NCI-H345 treated with DMSO at 0.1 percent for 48 hours (cell line): ENCODE measurements around the gene GALE.
A peak's percentile ranks its signal among the peaks of the same experiment; 100 is the strongest.
"Not testable (repeated sequence)": the region's sequence is repeated elsewhere in the genome, so short reads cannot be mapped to it uniquely, and the experiment has no call there.

Source experiments
- DNase-seq: peaks from one replicate; lab custom pipeline; 2025; ENCODE audit not compliant: unreplicated experiment; lab: John Stamatoyannopoulos, UW

GALE gene

DNA sequence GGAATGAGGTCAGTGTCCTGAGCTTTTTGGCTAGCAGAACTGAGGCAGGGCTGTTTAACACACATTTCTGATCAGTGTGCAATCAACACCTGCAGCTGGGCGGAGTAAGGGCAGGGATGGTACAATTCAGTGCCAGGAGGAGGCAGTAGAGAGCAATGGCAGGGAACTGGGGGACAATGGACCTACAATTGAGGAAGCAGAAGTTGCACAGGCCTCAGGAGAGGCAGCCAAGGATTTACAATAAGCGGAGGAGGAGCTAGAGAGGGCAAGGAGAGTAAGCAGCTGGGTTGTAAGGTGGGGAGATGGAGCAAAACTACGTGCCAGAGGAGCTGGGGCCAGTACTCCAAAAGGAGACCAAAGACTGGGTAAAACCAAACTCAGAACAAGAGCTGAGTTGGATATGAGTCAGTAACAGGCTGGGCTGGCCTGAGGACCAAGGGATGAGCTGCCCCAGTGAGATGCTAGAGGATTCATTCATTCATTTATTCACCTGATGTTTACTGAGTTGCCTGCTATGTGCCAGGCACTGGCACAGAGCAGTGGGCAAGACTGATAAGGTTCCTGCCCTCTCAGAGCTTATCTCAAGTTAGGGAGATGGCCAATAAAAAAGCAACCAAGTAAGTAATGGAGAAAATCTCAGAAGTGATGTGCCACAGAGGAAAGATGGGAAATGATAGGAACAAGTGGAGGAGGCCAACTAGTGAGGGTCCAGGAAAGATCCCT lies 10.4 kb upstream of the GALE start:
- no peak for DNase-seq

DNA sequence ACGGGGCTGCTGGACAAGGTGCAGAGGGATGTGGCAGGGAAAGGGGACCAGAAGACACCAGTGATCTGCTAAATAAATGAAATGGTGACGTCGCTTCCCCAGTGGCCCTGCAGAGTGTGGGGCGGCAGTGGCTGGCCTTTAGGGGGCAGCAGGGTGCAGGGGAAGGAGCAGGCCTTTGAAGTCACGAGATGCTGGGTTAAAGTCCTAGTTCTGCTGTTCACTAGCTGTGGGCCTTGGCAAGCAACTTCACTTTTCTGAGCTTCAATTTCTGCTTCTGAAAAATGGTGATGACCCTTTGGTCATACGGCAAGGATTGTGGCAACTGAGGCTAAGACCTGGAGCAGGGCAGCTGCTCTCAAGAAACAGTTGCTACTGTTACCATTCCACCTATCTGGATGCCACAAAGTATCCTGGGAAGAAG lies 9.2 kb upstream of the GALE start:
- peak; percentile 25 for DNase-seq

- no peak for DNase-seq
Observed at GRCh38 chr1:23807453-23807852, 6.9 kb upstream of the GALE start.

GRCh38 chr1:23806280-23806679 lies 5.7 kb upstream of the GALE start:
- no peak for DNase-seq

- no peak for DNase-seq
Observed at GRCh38 chr1:23805025-23805424, 4.5 kb upstream of the GALE start.

GRCh38 chr1:23804183-23804835 lies 3.8 kb upstream of the GALE start:
- DNase-seq = no peak

- DNase-seq = no peak
Observed at GRCh38 chr1:23803674-23804073, 3.1 kb upstream of the GALE start.

DNA sequence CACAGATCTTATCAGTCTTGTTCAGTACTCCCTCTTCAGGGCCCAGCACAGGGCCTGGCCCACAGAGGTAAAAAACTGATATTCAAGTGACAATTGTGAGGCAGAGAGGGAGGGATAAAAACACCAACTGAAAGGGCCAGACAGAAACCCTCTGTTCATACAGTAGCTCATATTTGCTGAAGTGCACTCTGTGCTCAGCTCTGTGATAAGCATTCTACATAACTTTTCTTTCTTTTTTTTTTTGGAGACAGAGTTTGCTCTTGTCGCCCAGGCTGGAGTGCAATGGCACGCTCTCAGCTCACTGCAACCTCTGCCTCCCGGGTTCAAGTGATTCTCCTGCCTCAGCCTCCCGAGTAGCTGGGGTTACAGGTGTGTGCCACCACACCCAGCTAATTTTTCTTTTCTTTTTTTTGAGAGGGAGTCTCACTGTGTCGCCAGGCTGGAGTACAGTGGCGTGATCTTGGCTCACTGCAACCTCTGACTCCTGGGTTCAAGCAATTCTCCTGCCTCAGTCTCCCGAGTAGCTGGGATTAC lies 2.3 kb upstream of the GALE start:
- DNase-seq = not testable (repeated sequence)

- no peak for DNase-seq
Observed at GRCh38 chr1:23801876-23802275, 1.3 kb upstream of the GALE start.

- no peak for DNase-seq
Observed at GRCh38 chr1:23801338-23801748, 789 bp upstream of the GALE start.

- no peak for DNase-seq
Observed at GRCh38 chr1:23799570-23800399, 769 bp downstream of the GALE start.

DNA sequence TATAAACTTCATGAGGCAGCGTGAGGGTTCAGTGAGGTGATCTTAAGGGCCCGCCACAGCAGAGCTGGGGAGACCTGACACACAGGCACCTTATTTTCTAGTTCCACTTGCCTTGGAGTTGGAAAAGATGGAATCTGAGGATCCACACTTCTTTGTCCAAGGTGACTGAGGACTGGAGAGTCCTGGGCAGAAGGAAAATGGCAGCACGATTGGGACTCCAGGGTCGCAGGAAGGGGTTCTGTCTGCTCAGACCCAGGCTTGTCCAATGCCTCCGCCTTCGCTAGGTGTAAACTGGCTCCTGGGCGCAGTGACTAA lies 1.3 kb downstream of the GALE start:
- DNase-seq = no peak

- no peak for DNase-seq
Observed at GRCh38 chr1:23798662-23799142, 1.9 kb downstream of the GALE start.

GRCh38 chr1:23797478-23798448 lies 2.8 kb downstream of the GALE start:
- no peak for DNase-seq

GRCh38 chr1:23796466-23797271 lies 3.9 kb downstream of the GALE start:
- no peak for DNase-seq

GRCh38 chr1:23795676-23796465 lies 4.7 kb downstream of the GALE start:
- DNase-seq = no peak

DNA sequence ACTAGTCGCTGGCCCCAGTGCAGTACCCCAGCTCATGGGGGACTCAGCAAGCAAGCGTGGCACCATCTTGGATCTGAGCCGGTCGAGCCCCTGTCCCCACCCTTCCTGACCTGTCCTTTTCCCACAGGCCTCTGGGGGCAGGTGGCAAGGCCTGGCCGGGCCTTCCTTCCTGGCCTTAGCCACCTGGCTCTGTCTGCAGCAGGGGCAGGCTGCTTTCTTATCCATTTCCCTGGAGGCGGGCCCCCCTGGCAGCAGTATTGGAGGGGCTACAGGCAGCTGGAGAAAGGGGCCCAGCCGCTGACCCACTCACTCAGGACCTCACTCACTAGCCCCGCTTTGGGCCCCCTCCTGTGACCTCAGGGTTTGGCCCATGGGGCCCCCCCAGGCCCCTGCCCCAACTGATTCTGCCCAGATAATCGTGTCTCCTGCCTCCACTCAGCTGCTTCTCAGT lies 5.8 kb downstream of the GALE start:
- not testable (repeated sequence) for DNase-seq

- DNase-seq = no peak
Observed at GRCh38 chr1:23793861-23794731, 6.5 kb downstream of the GALE start.
